ENCODE results near the gene ANKRD63. TPM values are rescaled to one million over a fixed set of nuclear protein-coding genes. Genes with fewer than 3 reads are reported as not detected.

ANKRD63 gene
- total and polyA plus RNA-seq, 4 donors: not detected

DNA sequence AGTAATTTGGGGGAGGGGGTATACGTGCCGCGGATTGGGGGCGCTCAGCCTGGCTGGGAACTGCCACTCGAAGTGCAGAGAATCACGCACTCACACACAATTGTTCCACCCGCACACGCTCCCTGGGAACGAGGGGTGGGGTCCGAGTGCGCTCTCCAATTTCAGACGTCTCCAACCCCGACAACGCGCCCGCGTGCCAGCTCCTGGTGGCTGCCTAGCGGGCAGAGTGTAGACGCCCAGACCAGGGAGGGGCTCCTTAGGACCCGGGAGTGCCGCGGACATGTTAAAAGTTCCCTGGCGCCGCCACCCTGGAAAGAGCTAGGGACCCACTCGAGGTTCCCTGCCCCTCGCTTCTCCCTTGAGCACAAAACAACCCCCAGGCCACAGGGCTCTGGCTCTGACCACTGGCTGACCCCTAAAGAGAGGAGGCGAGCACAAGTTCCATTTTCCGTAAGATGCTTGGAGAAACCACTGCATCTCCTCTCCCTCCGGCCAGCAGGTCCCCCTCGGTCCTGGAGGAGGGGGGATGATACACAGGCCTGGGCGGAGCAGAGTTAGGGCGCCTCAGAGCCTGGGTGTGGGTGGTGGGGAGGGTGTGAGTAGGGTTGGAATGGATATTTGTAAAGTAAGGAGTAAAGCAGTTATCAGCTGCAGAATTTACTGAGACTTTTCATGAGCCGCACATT lies 894 bp upstream of the ANKRD63 start:
- 38% methylated on average over 33 of the region's 33 CpGs for WGBS
- Histone ChIP-seq H3K4me1 (ENCODE audit: control insufficient read depth in 4 of 4, insufficient read depth in 4 of 4, low read length in 3 of 4) (peaks cover 6 to 26% (median 14%) of the 10 kb centered on the region in 4 donors), H3K27ac (ENCODE audit: low read depth in 1 of 2, low read length in 2 of 2) (no peak overlapping the region), H3K9ac (ENCODE audit: low read depth in 1 of 2, low read length in 2 of 2) (no peak overlapping the region), H3K9me3 (ENCODE audit: control insufficient read depth in 4 of 4, low read length in 3 of 4) (no peaks in the 10 kb centered on the region), H3K4me3 (ENCODE audit: low read depth in 1 of 3, low read length in 3 of 3) (no peak overlapping the region), H3K27me3 (ENCODE audit: control insufficient read depth in 4 of 4, insufficient read depth in 4 of 4, low read length in 3 of 4) (peaks cover 0 to 8% (median 2%) of the 10 kb centered on the region in 4 donors), H3K36me3 (ENCODE audit: control insufficient read depth in 4 of 4, insufficient read depth in 3 of 4, low read depth in 1 of 4, low read length in 3 of 4) (no peaks in the 10 kb centered on the region)
- DNase-seq (ENCODE audit: low spot score): no peak
- TF ChIP-seq, protein P1, sequence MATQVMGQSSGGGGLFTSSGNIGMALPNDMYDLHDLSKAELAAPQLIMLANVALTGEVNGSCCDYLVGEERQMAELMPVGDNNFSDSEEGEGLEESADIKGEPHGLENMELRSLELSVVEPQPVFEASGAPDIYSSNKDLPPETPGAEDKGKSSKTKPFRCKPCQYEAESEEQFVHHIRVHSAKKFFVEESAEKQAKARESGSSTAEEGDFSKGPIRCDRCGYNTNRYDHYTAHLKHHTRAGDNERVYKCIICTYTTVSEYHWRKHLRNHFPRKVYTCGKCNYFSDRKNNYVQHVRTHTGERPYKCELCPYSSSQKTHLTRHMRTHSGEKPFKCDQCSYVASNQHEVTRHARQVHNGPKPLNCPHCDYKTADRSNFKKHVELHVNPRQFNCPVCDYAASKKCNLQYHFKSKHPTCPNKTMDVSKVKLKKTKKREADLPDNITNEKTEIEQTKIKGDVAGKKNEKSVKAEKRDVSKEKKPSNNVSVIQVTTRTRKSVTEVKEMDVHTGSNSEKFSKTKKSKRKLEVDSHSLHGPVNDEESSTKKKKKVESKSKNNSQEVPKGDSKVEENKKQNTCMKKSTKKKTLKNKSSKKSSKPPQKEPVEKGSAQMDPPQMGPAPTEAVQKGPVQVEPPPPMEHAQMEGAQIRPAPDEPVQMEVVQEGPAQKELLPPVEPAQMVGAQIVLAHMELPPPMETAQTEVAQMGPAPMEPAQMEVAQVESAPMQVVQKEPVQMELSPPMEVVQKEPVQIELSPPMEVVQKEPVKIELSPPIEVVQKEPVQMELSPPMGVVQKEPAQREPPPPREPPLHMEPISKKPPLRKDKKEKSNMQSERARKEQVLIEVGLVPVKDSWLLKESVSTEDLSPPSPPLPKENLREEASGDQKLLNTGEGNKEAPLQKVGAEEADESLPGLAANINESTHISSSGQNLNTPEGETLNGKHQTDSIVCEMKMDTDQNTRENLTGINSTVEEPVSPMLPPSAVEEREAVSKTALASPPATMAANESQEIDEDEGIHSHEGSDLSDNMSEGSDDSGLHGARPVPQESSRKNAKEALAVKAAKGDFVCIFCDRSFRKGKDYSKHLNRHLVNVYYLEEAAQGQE (IDR thresholded peaks at IDR 0.05): no peak
- TF ChIP-seq, protein P2, sequence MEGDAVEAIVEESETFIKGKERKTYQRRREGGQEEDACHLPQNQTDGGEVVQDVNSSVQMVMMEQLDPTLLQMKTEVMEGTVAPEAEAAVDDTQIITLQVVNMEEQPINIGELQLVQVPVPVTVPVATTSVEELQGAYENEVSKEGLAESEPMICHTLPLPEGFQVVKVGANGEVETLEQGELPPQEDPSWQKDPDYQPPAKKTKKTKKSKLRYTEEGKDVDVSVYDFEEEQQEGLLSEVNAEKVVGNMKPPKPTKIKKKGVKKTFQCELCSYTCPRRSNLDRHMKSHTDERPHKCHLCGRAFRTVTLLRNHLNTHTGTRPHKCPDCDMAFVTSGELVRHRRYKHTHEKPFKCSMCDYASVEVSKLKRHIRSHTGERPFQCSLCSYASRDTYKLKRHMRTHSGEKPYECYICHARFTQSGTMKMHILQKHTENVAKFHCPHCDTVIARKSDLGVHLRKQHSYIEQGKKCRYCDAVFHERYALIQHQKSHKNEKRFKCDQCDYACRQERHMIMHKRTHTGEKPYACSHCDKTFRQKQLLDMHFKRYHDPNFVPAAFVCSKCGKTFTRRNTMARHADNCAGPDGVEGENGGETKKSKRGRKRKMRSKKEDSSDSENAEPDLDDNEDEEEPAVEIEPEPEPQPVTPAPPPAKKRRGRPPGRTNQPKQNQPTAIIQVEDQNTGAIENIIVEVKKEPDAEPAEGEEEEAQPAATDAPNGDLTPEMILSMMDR (IDR thresholded peaks at IDR 0.05; ENCODE audit: low read depth, low read length, missing input control): no peak
- TF ChIP-seq FOXA2 (IDR thresholded peaks at IDR 0.05) (no peak), RAD21 (IDR thresholded peaks at IDR 0.05) (no peak), FOXA1 (IDR thresholded peaks at IDR 0.05) (no peak), EGR1 (IDR thresholded peaks at IDR 0.05; ENCODE audit: low read depth in 2 of 2) (no peak), HNF4A (conservative IDR thresholded peaks at IDR 0.05) (no peak), GABPA (IDR thresholded peaks at IDR 0.05 in 1 of 2, conservative IDR thresholded peaks at IDR 0.05 in 1 of 2) (no peak), NR2F2 (IDR thresholded peaks at IDR 0.05) (no peak), YY1 (IDR thresholded peaks at IDR 0.05) (no peak), RXRA (IDR thresholded peaks at IDR 0.05) (no peak)
- TF ChIP-seq, protein P3, sequence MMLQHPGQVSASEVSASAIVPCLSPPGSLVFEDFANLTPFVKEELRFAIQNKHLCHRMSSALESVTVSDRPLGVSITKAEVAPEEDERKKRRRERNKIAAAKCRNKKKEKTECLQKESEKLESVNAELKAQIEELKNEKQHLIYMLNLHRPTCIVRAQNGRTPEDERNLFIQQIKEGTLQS (IDR thresholded peaks at IDR 0.05): no peak
- TF ChIP-seq, protein P4, sequence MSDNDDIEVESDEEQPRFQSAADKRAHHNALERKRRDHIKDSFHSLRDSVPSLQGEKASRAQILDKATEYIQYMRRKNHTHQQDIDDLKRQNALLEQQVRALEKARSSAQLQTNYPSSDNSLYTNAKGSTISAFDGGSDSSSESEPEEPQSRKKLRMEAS (IDR thresholded peaks at IDR 0.05): no peak
- TF ChIP-seq, protein P5, sequence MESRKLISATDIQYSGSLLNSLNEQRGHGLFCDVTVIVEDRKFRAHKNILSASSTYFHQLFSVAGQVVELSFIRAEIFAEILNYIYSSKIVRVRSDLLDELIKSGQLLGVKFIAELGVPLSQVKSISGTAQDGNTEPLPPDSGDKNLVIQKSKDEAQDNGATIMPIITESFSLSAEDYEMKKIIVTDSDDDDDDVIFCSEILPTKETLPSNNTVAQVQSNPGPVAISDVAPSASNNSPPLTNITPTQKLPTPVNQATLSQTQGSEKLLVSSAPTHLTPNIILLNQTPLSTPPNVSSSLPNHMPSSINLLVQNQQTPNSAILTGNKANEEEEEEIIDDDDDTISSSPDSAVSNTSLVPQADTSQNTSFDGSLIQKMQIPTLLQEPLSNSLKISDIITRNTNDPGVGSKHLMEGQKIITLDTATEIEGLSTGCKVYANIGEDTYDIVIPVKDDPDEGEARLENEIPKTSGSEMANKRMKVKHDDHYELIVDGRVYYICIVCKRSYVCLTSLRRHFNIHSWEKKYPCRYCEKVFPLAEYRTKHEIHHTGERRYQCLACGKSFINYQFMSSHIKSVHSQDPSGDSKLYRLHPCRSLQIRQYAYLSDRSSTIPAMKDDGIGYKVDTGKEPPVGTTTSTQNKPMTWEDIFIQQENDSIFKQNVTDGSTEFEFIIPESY (IDR thresholded peaks at IDR 0.05): no peak
